ENCODE data around the gene NSF.

Gene NSF

DNA sequence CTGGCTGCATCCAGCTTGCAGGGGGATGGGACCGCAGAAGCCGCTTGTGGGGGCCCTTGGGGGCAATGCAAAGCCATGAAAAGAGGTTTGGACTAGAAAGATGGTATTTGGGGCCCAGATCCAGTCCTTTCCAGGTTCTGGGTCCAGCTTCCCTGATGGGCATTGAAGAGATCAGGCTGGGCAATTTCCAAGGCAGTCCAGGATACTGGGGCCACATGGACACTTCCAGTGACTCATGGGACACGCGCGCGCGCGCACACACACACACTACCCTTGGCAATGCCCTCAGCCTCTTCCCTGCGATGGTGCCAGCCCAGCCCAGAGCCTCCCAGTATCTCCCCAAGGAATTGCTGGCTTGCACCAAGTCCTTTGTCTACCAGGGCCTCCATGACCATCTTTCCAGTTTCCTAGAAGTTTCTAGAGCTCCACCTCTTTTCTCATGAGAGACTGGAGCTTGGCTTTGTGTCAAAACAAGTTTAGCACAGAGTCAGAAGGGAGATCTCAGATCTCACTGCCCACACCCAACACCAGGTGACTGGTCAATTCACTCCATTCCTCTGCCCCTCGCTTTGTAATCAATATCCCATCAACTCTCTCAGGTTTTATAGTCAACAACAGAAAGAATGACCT lies 183.8 kb downstream of the NSF start:
- peaks cover 40% of the 10 kb centered on the region for H3K27me3 Mint-ChIP-seq (ENCODE audit: low read depth)
- H3K4me1 Mint-ChIP-seq (ENCODE audit: low read depth): peaks cover 9% of the 10 kb centered on the region
- no peak overlapping the region for H3K4me3 Mint-ChIP-seq
- H3K27ac Mint-ChIP-seq: no peak overlapping the region
- H3K36me3 Mint-ChIP-seq (ENCODE audit: low read depth): no peaks in the 10 kb centered on the region
- no peaks in the 10 kb centered on the region for H3K9me3 Mint-ChIP-seq
- DNase-seq (ENCODE audit: low spot score): no peak

- no peak for DNase-seq (ENCODE audit: low spot score)
- Mint-ChIP-seq H3K9me3 (no peaks in the 10 kb centered on the region), H3K27ac (no peak overlapping the region), H3K4me3 (no peak overlapping the region), H3K36me3 (ENCODE audit: low read depth) (no peaks in the 10 kb centered on the region), H3K27me3 (ENCODE audit: low read depth) (peaks cover 29% of the 10 kb centered on the region), H3K4me1 (ENCODE audit: low read depth) (peaks cover 4% of the 10 kb centered on the region)
These were observed 186.0 kb downstream of the NSF start for GRCh38 chr17:46776298-46777005.

DNA sequence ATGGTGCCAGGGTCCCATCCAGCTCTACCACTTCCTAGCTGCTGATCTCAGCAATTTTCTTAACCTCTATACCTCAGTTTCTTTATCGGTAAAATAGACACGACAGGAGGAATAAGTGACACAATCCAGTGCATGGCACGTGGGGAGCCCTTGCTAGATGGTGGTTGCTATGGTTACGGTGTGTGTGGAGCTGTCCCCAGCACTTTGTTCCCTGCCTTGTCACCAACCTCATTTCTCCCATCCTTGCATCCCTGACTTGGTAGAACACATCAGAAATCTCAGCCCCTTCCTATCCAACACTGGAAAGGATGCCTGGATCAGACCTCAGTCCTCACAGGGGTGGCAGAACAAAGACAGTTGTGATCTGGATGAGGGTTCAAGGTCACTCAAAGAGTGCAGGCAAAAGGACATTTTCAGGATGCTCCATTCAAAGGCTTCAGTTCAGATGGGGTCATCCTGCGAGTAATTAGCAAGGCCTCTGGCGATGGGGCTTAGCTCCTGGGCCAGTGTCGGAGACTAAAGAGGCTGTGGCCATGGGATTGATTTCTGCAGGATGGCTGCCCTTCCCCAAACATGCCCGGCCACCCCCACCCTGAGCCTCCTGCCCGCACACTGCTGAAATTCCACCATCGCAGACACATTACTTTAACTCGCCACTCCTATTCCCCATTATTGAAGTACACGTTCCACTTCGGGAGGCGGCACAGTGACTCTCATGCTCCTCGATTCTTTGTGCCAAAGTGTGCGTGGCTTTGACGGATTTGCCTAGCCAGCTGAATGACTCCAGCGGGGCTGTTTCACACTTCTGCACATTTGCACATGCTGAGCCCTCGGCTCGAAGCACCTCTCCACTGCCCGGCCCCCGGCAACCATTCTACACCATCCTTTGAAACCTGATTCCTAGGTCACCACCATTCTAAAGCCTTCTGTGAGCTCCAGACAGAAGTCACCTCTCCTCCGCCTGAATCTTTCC lies 187.8 kb downstream of the NSF start:
- Mint-ChIP-seq H3K9me3 (no peaks in the 10 kb centered on the region), H3K36me3 (ENCODE audit: low read depth) (no peaks in the 10 kb centered on the region), H3K27me3 (ENCODE audit: low read depth) (peaks cover 16% of the 10 kb centered on the region), H3K4me3 (no peak overlapping the region), H3K4me1 (ENCODE audit: low read depth) (no peaks in the 10 kb centered on the region), H3K27ac (no peak overlapping the region)
- DNase-seq (ENCODE audit: low spot score): no peak

DNA sequence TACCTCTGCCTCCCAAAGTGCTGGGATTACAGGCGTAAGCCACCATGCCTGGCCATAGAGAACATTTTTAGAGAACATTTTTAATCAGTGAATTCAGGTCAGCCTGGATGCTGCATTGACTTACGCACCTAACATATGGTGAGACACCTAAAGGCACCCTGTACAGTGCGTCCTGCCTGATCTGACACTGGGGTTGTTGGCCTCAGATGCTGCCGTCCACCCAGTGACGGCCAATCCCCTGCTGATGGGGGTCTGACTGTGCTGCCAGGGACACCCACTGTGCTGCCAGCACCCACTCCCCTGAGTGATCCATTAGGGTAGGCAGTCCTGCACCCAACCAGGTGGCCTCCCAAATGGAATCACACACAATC lies 189.5 kb downstream of the NSF start:
- peaks cover 3% of the 10 kb centered on the region for H3K27me3 Mint-ChIP-seq (ENCODE audit: low read depth)
- DNase-seq (ENCODE audit: low spot score): no peak
- no peaks in the 10 kb centered on the region for H3K36me3 Mint-ChIP-seq (ENCODE audit: low read depth)
- H3K4me3 Mint-ChIP-seq: no peak overlapping the region
- no peaks in the 10 kb centered on the region for H3K4me1 Mint-ChIP-seq (ENCODE audit: low read depth)
- H3K9me3 Mint-ChIP-seq: no peaks in the 10 kb centered on the region
- H3K27ac Mint-ChIP-seq: no peak overlapping the region

DNA sequence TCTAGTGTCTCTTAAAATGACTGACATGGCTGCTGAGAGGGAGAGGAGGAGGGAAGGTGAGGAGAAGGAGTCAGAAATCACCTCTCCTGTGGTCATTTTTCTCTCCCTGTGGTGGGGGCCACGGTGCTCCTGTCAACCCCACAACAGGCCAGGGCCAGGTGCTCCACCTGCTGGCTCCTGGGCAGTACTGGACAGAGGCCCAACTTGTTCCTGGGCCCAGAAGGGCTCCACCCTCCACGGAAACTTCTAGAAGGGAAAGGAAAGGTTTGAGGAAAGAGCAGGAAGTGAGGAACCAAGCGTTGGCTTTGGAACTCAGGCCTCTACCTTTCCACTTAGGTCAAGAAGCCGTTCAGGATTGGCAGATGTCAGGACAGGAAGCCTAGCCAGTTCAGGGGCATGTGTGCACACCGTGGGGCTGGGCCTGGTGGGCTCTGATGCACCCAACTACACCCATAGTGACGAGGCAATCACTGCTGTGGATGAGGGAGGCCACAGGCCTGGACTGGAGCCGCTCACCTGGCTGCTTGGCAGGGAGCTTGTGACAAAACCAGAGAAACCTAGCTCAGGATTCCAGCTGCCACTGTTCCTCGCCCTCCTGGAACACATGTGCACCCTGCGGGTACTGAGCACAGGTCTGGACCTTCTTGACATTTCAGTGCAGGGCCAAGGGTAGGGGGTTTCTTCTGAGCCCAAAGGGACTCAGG lies 191.9 kb downstream of the NSF start:
- no peak for DNase-seq (ENCODE audit: low spot score)
- Mint-ChIP-seq H3K9me3 (no peaks in the 10 kb centered on the region), H3K36me3 (ENCODE audit: low read depth) (no peaks in the 10 kb centered on the region), H3K27me3 (ENCODE audit: low read depth) (no peaks in the 10 kb centered on the region), H3K27ac (no peak overlapping the region), H3K4me1 (ENCODE audit: low read depth) (no peaks in the 10 kb centered on the region), H3K4me3 (no peak overlapping the region)

GRCh38 chr17:46783031-46783593 lies 192.6 kb downstream of the NSF start:
- Mint-ChIP-seq H3K27me3 (ENCODE audit: low read depth) (no peaks in the 10 kb centered on the region), H3K9me3 (no peaks in the 10 kb centered on the region), H3K27ac (no peak overlapping the region), H3K4me1 (ENCODE audit: low read depth) (no peaks in the 10 kb centered on the region), H3K4me3 (no peak overlapping the region), H3K36me3 (ENCODE audit: low read depth) (no peaks in the 10 kb centered on the region)
- no peak for DNase-seq (ENCODE audit: low spot score)

- no peak for DNase-seq (ENCODE audit: low spot score)
- Mint-ChIP-seq H3K27me3 (ENCODE audit: low read depth) (peaks cover 4% of the 10 kb centered on the region), H3K4me1 (ENCODE audit: low read depth) (no peaks in the 10 kb centered on the region), H3K27ac (no peak overlapping the region), H3K36me3 (ENCODE audit: low read depth) (no peaks in the 10 kb centered on the region), H3K9me3 (no peaks in the 10 kb centered on the region), H3K4me3 (no peak overlapping the region)
These were observed 195.2 kb downstream of the NSF start for GRCh38 chr17:46785696-46786095.

DNA sequence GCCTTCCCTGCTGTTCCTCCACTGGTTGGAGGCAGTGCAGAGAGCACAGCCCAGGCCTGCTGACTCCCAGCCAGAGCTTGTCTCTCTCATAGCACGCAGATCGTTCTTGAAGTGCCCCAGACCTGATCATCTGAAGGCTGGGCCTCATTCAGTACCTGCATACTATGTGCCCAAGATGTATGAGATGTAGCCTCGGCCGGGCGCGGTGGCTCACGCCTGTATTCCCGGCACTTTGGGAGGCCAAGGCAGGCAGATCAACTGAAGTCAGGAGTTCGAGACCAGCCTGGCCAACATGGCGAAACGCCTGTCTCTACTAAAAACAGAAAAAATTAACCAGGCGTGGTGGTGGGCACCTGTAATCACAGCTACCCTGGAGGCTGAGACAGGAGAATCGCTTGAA lies 197.0 kb downstream of the NSF start:
- Mint-ChIP-seq H3K4me3 (no peak overlapping the region), H3K9me3 (no peaks in the 10 kb centered on the region), H3K27ac (no peak overlapping the region), H3K27me3 (ENCODE audit: low read depth) (peaks cover 8% of the 10 kb centered on the region), H3K36me3 (ENCODE audit: low read depth) (no peaks in the 10 kb centered on the region), H3K4me1 (ENCODE audit: low read depth) (no peaks in the 10 kb centered on the region)
- no peak for DNase-seq (ENCODE audit: low spot score)

GRCh38 chr17:46788300-46788699 lies 197.8 kb downstream of the NSF start:
- Mint-ChIP-seq H3K4me3 (no peak overlapping the region), H3K36me3 (ENCODE audit: low read depth) (no peaks in the 10 kb centered on the region), H3K27ac (no peak overlapping the region), H3K9me3 (no peaks in the 10 kb centered on the region), H3K27me3 (ENCODE audit: low read depth) (peaks cover 8% of the 10 kb centered on the region), H3K4me1 (ENCODE audit: low read depth) (no peaks in the 10 kb centered on the region)
- DNase-seq (ENCODE audit: low spot score): no peak

DNA sequence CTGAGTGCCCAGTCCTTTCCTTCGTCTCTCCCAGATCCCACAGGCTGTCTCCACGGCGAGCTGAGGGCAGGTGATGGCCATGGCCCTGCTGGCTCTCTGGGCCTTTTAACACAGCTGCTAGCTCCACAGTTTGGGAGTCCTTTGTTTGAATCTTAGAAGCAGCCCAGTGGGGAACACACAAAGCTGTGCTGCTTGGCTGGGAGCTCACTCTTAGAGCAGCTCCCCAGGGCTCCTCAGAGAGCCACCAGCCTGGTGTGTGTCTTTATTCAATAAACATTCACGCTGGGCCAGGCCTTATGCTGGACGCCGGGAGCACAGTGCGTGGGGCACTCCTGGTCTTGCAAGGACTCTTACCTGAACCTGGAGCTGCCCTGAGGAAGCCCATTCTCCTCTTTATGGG lies 198.3 kb downstream of the NSF start:
- no peak for DNase-seq (ENCODE audit: low spot score)
- no peaks in the 10 kb centered on the region for H3K9me3 Mint-ChIP-seq
- no peaks in the 10 kb centered on the region for H3K36me3 Mint-ChIP-seq (ENCODE audit: low read depth)
- H3K27ac Mint-ChIP-seq: no peak overlapping the region
- peaks cover 10% of the 10 kb centered on the region for H3K27me3 Mint-ChIP-seq (ENCODE audit: low read depth)
- H3K4me3 Mint-ChIP-seq: no peak overlapping the region
- H3K4me1 Mint-ChIP-seq (ENCODE audit: low read depth): no peaks in the 10 kb centered on the region

- H3K4me3 Mint-ChIP-seq: no peak overlapping the region
These were observed 199.1 kb downstream of the NSF start for GRCh38 chr17:46789610-46790009.

GRCh38 chr17:46790216-46790615 lies 199.7 kb downstream of the NSF start:
- Mint-ChIP-seq H3K4me1 (ENCODE audit: low read depth) (no peaks in the 10 kb centered on the region), H3K27ac (no peak overlapping the region), H3K36me3 (ENCODE audit: low read depth) (no peaks in the 10 kb centered on the region), H3K27me3 (ENCODE audit: low read depth) (peaks cover 10% of the 10 kb centered on the region), H3K9me3 (no peaks in the 10 kb centered on the region), H3K4me3 (no peak overlapping the region)
- DNase-seq (ENCODE audit: low spot score): no peak

More at GRCh38 chr17:46789610-46790009, 199.1 kb downstream of the NSF start:
- no peaks in the 10 kb centered on the region for H3K36me3 Mint-ChIP-seq (ENCODE audit: low read depth)
- H3K27me3 Mint-ChIP-seq (ENCODE audit: low read depth): peaks cover 10% of the 10 kb centered on the region
- no peaks in the 10 kb centered on the region for H3K9me3 Mint-ChIP-seq
- no peaks in the 10 kb centered on the region for H3K4me1 Mint-ChIP-seq (ENCODE audit: low read depth)
- no peak overlapping the region for H3K27ac Mint-ChIP-seq
- DNase-seq (ENCODE audit: low spot score): no peak

GRCh38 chr17:46791531-46791930 lies 201.1 kb downstream of the NSF start:
- no peak for DNase-seq (ENCODE audit: low spot score)
- no peaks in the 10 kb centered on the region for H3K4me1 Mint-ChIP-seq (ENCODE audit: low read depth)
- H3K27ac Mint-ChIP-seq: no peak overlapping the region
- H3K4me3 Mint-ChIP-seq: no peak overlapping the region
- no peaks in the 10 kb centered on the region for H3K36me3 Mint-ChIP-seq (ENCODE audit: low read depth)
- no peaks in the 10 kb centered on the region for H3K9me3 Mint-ChIP-seq
- peaks cover 15% of the 10 kb centered on the region for H3K27me3 Mint-ChIP-seq (ENCODE audit: low read depth)
